HG02973 (cell line): Measurements from ENCODE around the gene ECHDC3.

ENCODE experiments used
- ATAC-seq: cut with Tn5 transposase; IDR thresholded peaks from one replicate; pipeline ENCODE4 v1.9.1; 2021; ENCODE audit warnings: moderate library complexity; ENCODE audit not compliant: unreplicated experiment

ECHDC3 gene

DNA sequence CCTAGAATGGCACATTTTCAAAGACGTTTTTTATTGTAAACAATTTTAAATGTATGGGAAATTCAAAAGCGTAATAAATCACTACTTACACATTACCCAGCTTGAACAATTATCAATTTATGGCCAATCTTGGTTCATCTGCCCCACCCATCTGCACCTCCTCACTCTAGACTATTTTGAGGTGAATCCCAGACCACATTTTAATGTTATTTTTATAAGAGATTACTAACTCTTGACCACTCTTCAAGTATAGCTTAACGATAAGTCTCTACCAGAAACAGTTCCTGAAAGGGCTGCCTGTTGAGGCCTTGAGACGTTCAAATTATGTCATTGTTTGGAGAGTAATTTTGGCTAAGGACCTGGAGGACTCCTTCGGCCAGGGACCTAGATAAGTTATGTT, 33.2 kb downstream of the ECHDC3 start:
- no peak for ATAC-seq

DNA sequence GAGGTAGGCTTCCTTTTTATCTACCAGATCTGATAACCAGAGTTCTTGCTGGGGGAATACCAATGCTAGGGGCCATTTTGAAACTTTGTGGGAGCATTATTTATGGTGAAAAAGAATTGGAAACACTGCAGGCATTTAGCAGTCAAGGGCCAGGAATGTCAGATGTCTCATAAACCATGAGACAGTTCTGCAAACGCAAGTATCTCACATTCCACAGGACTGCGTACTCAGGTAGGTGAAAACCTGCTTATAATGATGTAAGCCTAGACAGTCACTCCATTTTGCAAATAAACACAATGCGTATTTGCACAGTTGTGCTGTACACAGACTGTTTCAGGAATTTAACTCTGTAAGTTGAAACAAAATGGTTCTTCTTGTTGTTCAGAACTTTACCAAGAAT, 33.9 kb downstream of the ECHDC3 start:
- ATAC-seq = no peak

DNA sequence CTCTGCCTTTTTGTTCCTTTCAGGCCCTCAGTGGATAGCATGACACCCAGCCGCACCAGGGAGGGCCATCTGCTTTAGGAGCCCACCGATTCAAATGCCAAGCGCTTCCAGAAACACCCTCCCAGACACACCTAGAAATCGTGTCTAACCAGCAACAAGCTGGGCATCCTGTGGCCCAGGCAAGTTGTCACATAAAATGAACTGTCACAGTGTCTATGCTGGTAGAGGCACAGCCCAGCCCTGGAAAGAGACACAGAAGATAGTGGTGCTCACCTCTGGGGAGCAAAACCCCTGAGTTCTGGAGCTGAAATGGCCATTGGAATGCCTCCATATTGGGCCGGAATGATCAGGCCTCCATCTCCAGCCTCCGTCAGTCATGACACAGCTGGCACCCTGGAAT, 38.9 kb downstream of the ECHDC3 start:
- no peak for ATAC-seq

DNA sequence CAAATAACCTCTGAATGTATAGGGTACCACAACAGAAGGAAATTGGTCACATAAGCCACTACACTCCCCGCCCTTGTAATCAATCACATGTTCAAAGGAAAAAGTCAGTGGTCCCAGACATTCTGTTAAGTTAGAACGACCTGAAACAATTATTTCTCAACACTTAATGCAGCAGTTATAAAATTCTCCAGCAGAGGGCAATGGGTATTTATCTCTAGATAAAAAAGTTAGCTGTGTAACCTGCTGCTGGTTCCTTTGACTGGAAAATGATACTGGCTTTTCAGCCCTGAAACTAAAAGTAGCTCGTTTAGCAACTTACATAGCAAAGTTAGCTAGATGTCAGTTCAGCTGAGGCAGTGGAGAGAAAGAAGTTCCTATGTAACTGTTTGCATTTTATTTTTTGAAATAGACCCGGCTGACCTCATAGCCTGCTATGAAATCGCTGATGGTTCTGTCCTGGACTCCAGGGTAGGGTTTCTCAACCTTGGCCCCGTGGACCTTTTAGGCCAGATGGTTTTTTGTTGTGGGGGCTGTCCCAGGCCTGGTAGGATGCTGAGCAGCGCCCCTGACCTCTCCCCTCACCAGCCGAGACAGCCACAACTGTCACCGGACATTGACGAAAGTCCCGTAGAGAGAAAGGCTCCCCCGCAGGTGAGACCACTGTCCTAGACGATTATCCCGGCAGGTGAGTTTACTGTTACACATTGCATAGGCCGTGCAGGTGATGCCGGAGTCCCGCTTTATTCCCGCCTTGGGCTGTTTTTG, 40.8 kb downstream of the ECHDC3 start:
- ATAC-seq = peak; percentile 50

- no peak for ATAC-seq
These were observed 41.3 kb downstream of the ECHDC3 start for GRCh38 chr10:11783558-11783865.

DNA sequence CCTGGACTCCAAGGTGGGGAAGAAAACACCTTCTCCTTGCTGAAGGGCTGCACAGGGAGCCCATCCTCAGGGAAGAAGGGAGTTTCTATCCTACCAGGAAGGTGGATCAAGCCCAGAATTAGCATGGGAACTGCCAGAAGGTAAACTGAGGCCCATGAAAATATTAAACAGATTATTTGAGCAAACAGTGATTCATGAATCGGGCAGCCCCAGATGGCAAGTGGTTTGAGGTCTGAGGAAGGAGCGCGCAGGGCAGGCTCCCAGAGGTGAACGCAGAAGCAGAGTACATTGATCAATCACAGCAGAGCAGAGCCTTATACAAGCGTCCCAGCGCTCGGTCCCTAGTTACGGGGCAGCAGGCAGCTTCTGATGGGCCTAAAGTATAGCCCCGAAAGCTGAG, 45.2 kb downstream of the ECHDC3 start:
- ATAC-seq = no peak

GRCh38 chr10:11787846-11788245, 45.7 kb downstream of the ECHDC3 start:
- ATAC-seq = no peak

GRCh38 chr10:11789306-11789705, 47.1 kb downstream of the ECHDC3 start:
- no peak for ATAC-seq

- no peak for ATAC-seq
These were observed 47.8 kb downstream of the ECHDC3 start for GRCh38 chr10:11789956-11790355.

DNA sequence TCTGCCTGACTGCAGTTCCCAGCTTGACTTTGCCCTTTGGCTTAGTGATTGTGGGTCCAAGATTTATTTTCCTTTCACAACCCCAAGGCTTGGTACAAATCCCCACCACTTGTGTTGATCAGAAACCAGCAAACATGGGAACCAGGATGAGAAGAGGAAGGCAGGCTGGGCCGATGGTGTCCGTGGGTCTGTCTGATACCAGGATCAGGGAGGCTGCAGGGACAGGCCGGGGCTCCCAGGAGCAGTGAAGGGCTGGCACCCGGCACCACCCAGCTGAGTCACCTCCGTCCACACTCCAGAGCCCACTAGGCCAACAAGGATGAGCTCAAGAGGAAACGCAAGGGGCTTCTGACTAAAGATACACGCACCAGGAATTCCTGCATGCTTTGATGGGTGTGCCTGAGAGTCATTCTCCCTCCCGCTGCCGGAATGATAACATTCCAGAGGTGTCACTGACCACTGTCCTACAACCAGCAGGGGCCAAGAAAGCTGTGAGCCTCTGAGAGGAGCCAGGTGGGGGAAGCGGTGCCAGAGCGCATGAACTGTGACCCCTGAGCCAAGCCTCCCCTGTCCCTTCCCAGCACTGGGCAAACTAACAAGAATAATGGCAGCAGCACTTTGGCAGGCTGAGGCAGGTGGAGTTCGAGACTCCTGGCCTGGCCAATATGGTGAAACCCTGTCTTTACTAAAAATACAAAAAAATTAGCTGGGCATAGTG, 51.7 kb downstream of the ECHDC3 start:
- no peak for ATAC-seq

GRCh38 chr10:11794566-11794965, 52.4 kb downstream of the ECHDC3 start:
- no peak for ATAC-seq

- no peak for ATAC-seq
These were observed 53.1 kb downstream of the ECHDC3 start for GRCh38 chr10:11795101-11795920.

- ATAC-seq = no peak
These were observed 54.3 kb downstream of the ECHDC3 start for GRCh38 chr10:11796474-11796873.

DNA sequence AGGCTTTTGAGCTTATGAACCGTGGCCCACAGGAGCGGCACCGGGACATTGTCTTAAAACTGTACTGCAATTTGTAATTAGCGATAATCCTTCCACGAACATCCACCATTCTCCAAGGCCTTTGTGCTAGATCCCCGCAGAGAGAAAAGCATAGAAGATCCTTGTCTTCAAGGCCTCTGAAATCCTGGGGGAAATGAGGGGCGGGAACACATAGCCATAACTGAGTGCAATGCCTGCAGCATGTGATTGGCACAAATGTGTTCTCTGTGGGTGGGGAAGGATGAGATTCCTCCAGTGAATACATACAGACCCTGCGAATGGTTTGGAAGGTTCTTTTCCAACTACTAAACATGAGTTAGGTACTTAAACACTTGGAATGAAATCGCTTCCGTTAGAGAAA, 55.1 kb downstream of the ECHDC3 start:
- ATAC-seq = no peak

DNA sequence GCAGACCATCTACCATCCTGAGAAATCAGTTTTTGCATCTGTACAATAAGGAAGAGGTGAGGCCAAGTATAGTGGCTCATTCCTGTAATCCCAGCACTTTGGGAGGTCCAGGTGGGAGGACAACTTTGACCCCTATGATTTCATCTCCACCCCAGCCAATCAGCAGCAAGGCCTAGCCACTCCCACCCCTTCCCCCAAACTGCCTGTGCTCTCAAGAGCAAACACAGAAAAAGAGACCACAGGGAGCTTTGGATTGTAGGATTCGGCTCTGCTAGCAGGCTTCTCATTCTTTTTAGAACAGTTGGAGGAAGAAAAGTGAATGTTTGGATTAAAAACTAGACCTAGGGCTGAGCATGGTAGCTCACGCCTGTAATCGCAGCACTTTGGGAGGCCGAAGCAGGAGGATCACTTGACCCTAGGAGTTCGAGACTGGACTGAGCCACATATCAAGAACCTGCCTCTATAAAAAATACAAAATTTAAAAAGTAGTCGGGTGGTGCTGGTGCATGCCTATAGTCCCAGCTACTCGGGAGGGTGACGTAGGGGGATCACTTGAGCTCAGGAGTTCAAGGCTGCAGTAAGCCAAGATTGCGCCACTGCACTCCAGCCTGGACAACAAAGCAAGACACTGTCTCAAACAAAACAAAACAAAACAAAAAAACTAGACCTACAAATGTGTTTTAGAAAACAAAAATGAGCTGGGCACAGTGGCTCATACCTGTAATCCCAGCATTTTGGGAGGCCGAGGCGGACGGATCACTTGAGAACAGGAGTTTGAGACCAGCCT, 55.9 kb downstream of the ECHDC3 start:
- ATAC-seq = no peak

DNA sequence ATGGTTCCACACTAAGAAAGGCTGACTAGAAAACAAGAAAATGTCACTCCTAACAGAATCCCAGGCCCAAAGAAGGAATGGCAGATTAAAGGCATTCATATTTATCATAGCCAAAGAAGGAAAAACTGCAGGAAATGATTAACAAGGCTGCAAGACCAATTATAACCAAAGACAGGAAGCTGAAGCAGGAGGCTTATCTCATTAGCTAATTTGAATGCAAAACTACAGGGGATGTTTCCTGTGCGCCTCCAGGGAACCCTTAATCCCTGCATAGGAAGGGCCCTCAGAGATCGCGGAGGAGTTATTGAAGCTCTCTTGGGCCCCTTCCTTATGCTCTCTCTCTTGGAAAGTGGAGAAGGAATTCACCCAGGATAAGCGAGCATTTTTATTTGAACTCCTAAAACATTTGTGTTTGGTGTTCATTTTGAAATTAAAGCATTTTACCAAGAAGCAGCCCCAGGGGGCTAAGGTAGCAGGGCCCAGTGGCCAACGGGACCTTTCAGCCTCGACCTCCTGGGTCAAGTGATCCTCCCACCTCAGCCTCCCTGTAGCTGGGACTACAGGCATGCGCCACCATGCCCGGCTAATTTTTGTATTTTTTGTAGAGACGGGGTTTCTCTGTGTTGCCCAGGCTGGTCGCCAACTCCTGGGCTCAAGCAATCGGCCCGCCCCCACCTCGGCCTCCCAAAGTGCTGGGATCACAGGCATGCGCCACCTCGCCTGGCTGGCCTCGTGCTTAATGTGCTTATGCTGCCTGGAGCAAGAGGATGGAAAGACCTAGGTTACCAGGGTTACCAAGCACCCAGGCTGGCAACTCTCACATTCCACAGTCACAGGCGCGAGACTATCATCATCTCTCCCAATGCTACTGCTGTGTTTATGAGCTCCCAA, 56.9 kb downstream of the ECHDC3 start:
- no peak for ATAC-seq

DNA sequence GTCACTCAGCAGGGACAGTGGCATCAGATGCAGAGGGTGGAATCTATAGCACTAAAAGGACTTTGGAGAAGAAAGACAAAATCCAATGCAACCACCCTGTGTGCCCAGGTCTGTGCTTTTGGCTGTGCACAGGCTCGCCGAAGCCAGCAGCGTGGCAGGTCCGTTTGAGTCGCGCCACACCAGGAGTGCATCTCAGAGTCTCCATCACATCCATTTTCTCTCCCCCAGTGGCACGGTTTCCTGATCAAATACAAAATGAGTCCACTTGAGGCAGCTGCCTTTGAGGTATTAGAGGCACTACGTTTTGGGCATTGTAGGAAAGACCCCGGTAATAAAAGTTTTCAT, 57.5 kb downstream of the ECHDC3 start:
- no peak for ATAC-seq

DNA sequence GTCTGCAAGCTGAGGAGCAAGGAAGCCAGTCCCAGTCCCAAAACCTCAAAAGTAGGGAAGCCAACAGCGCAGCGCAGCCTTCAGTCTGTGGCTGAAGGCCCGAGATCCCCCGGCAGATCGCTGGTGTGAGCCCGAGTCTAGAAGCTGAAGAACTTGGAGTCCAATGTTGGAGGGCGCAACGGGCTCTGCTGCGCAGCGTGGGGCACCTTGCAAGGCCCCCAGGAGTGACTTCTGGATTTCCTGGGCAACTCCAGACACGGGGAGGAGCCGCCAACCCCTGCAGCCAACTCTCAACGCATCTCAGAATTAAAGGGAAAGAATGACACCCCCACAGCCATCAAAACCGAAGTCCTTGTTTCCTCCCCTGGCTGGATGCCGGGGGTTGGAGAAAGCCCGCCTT, 62.2 kb downstream of the ECHDC3 start:
- ATAC-seq = no peak

DNA sequence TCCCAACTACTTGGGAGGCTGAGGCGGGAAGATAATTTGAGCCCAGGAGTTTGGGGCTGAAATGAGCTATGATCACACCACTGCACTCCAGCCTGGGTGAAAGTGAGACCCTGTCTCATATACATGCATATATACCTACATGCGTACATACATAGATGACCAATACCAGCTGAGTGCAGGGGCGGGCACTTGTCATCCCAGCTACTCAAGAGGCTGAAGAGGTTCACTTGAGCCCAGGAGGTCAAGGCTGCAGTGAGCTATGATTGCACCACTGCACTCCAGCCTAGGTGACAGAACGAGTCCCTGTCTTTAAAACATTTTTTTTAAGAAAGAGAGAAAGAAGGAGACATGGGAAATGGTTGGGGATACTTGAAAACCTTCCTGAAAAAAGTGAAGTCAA, 63.6 kb downstream of the ECHDC3 start:
- no peak for ATAC-seq

- ATAC-seq = no peak
These were observed 64.5 kb downstream of the ECHDC3 start for GRCh38 chr10:11806706-11807105.
